ENCODE data around the gene ITIH1.

DNA sequence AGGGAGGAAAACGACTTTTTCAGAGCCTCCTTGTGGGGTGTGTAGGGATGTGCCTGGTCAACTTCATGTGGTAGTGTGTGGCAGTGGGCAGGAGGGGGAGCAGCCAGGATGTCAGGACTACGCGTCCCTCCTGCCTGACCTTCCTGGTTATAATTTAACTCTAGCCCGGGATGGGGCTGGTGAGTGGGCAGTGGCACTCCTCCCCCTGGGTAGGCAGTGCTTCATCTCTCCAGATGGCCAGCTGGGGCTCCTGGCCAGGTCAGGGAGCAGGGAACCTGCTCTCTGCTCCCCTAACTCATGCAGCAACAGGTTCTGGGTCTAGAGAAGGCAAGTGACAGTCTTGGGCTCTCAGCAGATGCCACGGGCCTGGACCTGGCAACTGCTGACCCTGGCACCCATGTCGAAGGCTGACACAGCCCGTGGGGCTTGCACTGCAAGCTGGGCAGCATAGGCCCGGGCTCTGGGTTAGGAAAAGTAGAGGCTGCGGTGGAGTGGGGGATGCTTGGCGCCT lies 50.5 kb downstream of the ITIH1 start:
- TF ChIP-seq POLR2A (IDR thresholded peaks at IDR 0.05) (no peak), EP300 (IDR thresholded peaks at IDR 0.05) (no peak)
- TF ChIP-seq, protein P1, sequence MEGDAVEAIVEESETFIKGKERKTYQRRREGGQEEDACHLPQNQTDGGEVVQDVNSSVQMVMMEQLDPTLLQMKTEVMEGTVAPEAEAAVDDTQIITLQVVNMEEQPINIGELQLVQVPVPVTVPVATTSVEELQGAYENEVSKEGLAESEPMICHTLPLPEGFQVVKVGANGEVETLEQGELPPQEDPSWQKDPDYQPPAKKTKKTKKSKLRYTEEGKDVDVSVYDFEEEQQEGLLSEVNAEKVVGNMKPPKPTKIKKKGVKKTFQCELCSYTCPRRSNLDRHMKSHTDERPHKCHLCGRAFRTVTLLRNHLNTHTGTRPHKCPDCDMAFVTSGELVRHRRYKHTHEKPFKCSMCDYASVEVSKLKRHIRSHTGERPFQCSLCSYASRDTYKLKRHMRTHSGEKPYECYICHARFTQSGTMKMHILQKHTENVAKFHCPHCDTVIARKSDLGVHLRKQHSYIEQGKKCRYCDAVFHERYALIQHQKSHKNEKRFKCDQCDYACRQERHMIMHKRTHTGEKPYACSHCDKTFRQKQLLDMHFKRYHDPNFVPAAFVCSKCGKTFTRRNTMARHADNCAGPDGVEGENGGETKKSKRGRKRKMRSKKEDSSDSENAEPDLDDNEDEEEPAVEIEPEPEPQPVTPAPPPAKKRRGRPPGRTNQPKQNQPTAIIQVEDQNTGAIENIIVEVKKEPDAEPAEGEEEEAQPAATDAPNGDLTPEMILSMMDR (IDR thresholded peaks at IDR 0.05): no peak
